Panc1 (cell line): ENCODE data around the gene KRT8. TPM values are rescaled to one million over a fixed set of nuclear protein-coding genes. Genes with fewer than 3 reads are reported as not detected.

ENCODE experiments used
- total RNA-seq: library from RNA; stranded (reverse); gene quantifications from one replicate; pipeline ENCODE4 v1.2.1, GENCODE V29; 2021; ENCODE audit not compliant: unreplicated experiment

The KRT8 gene
- total RNA-seq, 1 experiment from 2014 or later: 6,125 TPM

Other genes starting within 250 kb of the KRT8 start
- not detected for gene KRT1, start 224.7 kb downstream of the KRT8 start, total RNA-seq
- gene KRT77, start 201.6 kb downstream of the KRT8 start, total RNA-seq: not detected
- not detected for gene KRT76, start 127.7 kb downstream of the KRT8 start, total RNA-seq
- gene KRT3, start 109.0 kb downstream of the KRT8 start, total RNA-seq: not detected
- gene KRT4, start 91.0 kb downstream of the KRT8 start, total RNA-seq: 0.15 TPM
- not detected for gene KRT79, start 70.8 kb downstream of the KRT8 start, total RNA-seq
- not detected for gene KRT78, start 56.1 kb downstream of the KRT8 start, total RNA-seq
- gene KRT18, start 44.0 kb upstream of the KRT8 start, total RNA-seq: 4,079 TPM
- gene EIF4B, start 101.4 kb upstream of the KRT8 start, total RNA-seq: 351 TPM
- 48.1 TPM for gene TNS2, start 145.0 kb upstream of the KRT8 start, total RNA-seq
- 25.0 TPM for gene SPRYD3, start 174.3 kb upstream of the KRT8 start, total RNA-seq
- 4.7 TPM for gene IGFBP6, start 192.6 kb upstream of the KRT8 start, total RNA-seq
- gene SOAT2, start 198.4 kb upstream of the KRT8 start, total RNA-seq: not detected